HCEC 1CT (cell line): ENCODE results near the gene SPIRE2.
"Not testable (repeated sequence)": the region's sequence is repeated elsewhere in the genome, so short reads cannot be mapped to it uniquely, and the experiment has no call there.

Experiments used
- DNase-seq: peaks from one replicate; pipeline ENCODE4 v3.0.0-alpha.2; 2017

SPIRE2 gene

DNA sequence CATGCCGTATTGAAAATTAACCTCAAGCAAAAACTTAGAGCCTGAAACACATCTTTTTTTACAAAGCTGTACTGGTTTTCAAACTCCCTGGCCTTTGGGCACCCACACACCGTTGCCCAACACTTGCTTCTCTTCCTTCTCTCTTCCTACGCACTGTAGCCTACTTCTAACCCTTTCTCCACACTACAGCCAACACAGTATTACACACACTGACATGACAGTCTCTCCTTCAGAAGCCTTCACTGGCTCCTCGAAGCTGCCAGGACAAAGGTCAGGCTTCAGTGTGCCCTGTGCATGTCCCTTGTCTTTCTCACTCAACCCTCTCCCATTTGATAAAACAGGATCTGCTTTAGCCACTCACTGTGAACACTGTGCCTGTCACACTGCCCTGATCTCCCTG lies 19.8 kb upstream of the SPIRE2 start:
- no peak for DNase-seq

DNA sequence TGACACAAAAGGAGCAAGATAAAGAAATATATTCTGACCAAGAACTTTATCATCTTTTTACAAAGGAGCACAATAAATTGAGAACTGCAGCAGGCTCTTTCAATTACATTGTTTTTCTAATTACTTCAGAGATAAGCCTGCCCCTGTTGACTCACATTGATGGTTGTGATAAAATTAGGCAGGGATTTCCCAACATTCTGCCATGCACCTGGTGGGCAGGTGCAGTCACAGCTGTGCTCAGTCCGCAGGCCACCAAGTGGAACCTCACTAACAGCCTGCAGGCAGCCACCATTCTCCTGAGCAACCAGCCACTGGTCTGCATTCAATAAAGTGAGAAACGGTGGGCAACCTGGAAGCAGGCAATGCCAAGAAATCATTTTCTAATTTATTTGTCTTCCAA lies 17.0 kb upstream of the SPIRE2 start:
- DNase-seq = no peak

- no peak for DNase-seq
These were observed 12.5 kb upstream of the SPIRE2 start for GRCh38 chr16:89815639-89816348.

- not testable (repeated sequence) for DNase-seq
These were observed 9.3 kb upstream of the SPIRE2 start for GRCh38 chr16:89818851-89819403.

DNA sequence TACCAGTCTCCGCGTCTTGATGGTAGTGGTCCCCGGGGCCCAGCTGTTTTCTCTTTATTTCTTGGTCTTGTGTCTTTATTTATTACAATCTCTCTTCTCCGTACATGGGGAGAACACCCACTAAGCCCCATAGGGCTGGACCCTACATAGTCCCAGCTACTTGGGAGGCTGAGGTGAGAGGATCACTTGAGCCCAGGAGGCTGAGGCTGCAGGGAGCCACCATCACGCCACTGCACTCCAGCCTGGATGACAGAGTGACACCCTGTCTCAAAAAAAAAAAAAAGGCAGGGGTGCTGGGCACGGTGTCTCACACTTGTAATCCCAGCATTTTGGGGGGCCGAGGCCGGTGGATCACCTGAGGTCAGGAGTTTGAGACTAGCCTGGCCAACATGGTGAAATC lies 8.8 kb upstream of the SPIRE2 start:
- not testable (repeated sequence) for DNase-seq

GRCh38 chr16:89821438-89822187 lies 6.7 kb upstream of the SPIRE2 start:
- DNase-seq = no peak

- no peak for DNase-seq
These were observed 5.8 kb upstream of the SPIRE2 start for GRCh38 chr16:89822188-89823086.

GRCh38 chr16:89823087-89823823 lies 5.0 kb upstream of the SPIRE2 start:
- no peak for DNase-seq

DNA sequence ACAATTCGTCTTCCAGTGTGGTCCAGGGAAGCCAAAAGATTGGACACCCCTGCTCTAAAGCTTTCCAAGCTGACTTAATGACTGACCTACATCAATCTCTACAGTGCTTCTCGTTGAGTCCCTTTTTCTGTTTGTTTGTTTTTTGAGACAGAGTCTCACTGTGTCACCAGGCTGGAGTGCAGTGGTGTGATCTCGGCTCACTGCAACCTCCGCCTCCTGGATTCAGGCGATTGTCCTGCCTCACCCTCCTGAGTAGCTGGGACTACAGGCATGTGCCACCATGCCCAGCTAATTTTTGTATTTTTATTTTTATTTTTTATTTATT lies 4.5 kb upstream of the SPIRE2 start:
- DNase-seq = not testable (repeated sequence)

- peak; percentile 7 for DNase-seq
These were observed 1.5 kb upstream of the SPIRE2 start for GRCh38 chr16:89826531-89827382.

DNA sequence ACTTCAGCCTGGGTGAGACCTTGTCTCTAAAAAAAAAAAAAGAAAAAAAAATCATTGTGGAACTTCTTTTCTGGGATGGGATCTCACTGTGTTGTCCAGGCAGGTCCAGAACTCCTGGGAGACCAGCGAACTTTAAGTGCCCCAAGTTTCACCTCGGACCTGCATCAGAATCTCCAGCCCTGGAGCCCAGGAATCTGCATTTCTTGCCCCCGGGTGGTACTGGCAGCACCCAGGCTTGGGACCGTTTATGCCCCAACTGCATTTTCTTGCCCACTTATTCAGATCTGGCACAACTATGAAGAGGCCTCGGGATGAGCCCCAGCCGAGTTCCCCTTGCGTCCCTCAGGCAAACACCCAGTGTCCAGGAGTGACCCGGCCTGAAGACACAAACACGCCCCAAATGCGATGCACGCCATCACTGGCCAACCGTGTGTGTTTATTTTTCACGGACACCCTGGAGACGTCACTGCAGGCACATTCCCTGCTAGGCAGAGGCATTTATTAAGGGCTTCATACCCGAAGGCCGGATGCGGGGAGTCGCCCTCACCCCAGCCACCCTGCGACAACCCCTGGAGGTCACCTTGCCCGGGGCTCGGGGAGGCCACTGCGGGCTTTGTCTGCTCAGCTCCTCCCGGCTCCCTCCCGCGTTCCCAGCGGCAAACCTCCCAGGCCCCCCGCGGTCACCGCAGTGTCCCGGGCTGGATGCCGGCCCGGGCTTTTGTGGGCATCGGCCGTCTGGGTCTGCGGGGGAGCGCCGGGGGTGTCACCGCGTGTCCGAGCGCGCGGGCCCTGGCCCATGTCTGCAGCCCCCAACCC lies 684 bp upstream of the SPIRE2 start:
- DNase-seq = peak; percentile 53

DNA sequence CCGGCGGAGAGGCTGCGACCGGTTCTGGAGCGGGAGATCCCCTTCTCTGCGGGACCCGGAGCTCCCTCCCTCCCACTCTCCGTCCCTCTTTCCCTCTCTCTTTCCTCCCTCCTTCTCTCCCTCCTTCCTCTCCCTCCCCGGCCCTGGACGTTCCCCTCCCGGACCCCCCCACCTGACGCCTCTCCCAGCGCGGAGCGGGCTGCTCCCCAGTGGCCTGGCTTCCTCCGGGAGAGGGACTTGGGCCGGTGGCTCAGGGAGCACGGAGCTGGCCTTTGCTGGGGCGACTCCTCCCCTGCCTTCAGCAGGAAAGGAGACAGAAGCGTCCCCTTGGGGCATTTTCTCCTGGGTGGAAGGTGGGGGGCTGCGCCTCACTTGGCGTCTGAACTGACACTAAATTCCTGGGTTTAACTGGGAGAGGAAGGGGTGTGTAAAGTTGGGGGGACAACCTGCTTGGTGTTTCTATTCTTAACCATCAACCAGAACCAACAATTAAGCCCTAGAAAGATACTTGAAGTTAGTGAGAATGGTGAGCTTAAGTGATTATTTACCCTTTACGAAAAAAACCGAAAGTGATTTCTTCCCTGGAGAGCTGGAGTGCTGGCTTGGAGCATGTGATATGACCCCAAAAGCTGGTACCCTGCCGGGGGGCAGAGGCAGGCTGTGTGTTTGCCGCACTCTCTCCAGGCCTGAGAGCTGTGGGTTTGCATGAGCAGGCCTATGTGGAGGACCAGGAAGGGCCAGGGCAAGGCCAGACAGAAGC lies 775 bp downstream of the SPIRE2 start:
- no peak for DNase-seq

DNA sequence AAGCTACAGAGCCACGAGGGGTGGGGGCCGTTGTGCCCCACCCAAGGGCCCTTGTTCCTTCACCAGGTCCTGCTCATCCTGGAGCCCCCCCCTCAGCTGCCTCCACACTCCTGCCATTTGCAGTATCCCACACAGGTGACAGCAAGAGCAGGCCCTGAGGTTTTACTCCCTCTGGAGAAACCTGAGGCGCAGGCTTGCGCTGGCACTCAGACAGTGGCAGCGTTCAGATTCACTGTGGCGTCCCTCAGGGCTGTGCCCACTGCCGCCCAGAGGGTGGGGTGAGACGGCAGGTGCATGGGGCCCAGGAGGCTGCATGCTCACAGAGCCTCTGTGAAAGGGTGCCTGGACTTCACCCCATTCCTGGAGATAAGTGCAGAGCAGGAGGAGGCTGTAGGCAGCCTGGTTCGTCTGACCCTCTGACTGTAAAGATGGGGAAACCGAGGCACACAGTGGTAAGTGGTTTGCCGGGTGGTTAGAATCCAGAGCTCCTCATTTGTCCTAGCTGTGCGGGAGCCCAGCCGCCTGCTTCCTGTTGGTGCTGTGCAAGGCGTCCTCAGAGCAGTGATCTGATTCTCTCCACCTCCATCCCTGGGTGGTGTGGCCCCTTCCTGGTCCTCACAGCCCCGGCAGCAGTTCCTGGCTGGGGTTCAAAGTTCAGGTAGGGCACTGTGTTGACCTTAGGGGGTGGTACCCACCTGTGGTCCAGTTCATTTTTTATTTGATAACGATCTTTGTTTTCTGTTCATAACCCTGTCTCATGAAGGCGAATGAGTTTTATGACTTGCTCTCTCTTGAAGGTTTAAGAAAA lies 1.6 kb downstream of the SPIRE2 start:
- no peak for DNase-seq

DNA sequence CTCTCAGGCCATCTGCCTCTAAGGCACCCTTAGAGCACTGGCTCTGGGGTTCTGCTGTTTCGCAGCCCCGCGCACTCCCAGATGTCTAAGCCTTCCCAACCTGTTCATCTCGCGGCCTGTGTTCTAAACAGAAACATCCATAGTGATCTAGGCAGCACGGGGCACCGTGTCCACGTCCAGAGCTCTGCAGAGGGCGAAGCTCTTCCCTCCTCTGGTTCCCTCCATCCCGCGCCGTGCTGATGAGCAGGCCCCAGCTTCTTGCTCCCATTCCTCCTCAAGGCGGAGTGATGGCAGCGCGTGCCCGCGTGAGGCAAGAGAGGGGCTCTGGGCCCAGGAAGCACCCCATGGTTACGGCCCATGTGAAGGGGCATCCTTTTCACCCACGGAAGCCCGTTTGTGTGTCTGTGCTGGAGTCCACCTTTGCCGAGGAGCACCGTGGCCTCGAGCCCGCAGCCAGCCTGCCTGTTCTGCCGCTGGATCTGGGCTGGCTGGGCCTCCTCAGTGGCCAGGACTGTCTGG lies 3.6 kb downstream of the SPIRE2 start:
- no peak for DNase-seq

GRCh38 chr16:89833664-89834363 lies 5.5 kb downstream of the SPIRE2 start:
- DNase-seq = not testable (repeated sequence)

DNA sequence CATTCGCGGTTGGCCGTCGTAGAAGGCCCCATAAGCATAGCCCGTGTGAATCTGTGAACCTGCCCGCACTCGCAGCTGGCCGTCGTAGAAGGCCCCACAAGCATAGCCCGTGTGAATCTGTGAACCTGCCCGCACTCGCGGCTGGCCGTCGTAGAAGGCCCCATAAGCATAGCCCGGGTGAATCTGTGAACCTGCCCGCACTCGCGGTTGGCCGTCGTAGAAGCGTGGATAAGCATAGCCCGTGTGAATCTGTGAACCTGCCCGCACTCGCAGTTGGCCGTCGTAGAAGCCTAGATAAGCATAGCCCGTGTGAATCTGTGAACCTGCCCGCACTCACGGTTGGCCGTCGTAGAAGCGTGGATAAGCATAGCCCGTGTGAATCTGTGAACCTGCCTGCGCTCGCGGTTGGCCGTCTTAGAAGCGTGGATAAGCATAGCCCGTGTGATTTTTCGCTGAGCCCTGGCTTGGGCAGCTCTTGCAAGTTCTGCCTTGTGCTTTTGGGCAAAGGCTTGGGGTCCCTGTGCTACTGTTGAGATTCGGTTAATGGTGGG lies 6.6 kb downstream of the SPIRE2 start:
- not testable (repeated sequence) for DNase-seq

DNA sequence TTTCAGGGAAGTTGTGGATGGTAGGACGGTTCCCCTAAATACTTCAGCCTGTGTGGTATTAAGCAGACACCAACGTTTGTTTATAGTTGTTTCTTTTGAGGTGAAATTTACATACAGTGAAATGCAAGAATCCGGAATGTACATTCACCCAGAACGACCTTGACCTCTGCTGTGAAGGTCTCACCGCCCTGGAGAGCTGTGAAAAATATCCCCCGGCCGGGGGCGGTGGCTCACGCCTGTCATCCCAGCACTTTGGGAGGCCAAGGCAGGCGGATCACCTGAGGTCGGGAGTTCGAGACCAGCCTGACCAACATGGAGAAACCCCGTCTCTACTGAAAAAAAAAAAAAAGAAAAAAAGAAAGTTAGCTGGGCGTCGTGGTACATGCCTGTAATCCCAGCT lies 8.2 kb downstream of the SPIRE2 start:
- DNase-seq = not testable (repeated sequence)
